Panc1 (cell line): Measurements from ENCODE around the gene SERPINA10. TPM values are rescaled to one million over a fixed set of nuclear protein-coding genes. Genes with fewer than 3 reads are reported as not detected.

Experiments used
- ATAC-seq: fragments of 200-7000 bp; cut with Tn5 transposase; 2 replicates; pipeline ENCODE4 v1.9.1; 2020; ENCODE audit warnings: mild to moderate bottlenecking, moderate library complexity
- BruUV-seq: library from RNA; stranded (reverse); fragments of 400-500 nt; replicated peaks from 2 replicates; lab custom pipeline; 2021; lab: Mats Ljungman, UMichigan
- CTCF ChIA-PET: fragments of 300-600 bp; sonication (Branson Sonifier 250); formaldehyde crosslinking; loops from one replicate; lab custom pipeline; 2022; ENCODE audit warnings: antibody characterized with exemption; lab: Charles Lee
- POLR2A ChIA-PET: fragments of 300-600 bp; sonication (Branson Sonifier 250); formaldehyde crosslinking; loops from one replicate; lab custom pipeline; 2022; ENCODE audit warnings: antibody characterized with exemption; lab: Charles Lee
- DNase-seq: peaks from one replicate; pipeline ENCODE4 v3.0.0-alpha.2; 2010; ENCODE audit warnings: low read depth, low spot score
- H3K27ac ChIP-seq: 2 replicates; pipeline ENCODE4 v1.5.1; 2011; ENCODE audit warnings: mild to moderate bottlenecking, low read length, inconsistent platforms
- H3K27me3 ChIP-seq: fragments of 200-500 bp; sonication (Bioruptor generic); 2 replicates; pipeline ENCODE4 v1.6.0; 2014; ENCODE audit warnings: low read length, inconsistent platforms; ENCODE audit not compliant: control insufficient read depth, insufficient read depth
- H3K36me3 ChIP-seq: fragments of 200-500 bp; sonication (Bioruptor generic); 2 replicates; pipeline ENCODE4 v1.5.1; 2014; ENCODE audit warnings: inconsistent platforms, mild to moderate bottlenecking, low read length, moderate library complexity; ENCODE audit not compliant: control insufficient read depth, insufficient read depth
- H3K4me1 ChIP-seq: 2 replicates; pipeline ENCODE4 v1.5.1; 2011; ENCODE audit warnings: inconsistent platforms, mild to moderate bottlenecking, low read length, moderate library complexity; ENCODE audit not compliant: control insufficient read depth, insufficient read depth
- H3K4me3 ChIP-seq, 2 experiments: 2 replicates each; pipeline ENCODE4 v1.5.1; 2011 to 2012; ENCODE audit warnings: low read depth in 2 of 2, low read length in 2 of 2, mild to moderate bottlenecking in 2 of 2, inconsistent platforms in 1 of 2, moderate library complexity in 1 of 2
- H3K9me3 ChIP-seq: fragments of 200-500 bp; sonication (Bioruptor generic); 2 replicates; pipeline ENCODE4 v1.5.1; 2014; ENCODE audit warnings: low read depth, mild to moderate bottlenecking, inconsistent platforms, low read length, moderate library complexity; ENCODE audit not compliant: control insufficient read depth, insufficient read depth
- CTCF ChIP-seq: fragments of 450-650 bp; IDR thresholded peaks from 2 replicates; pipeline ENCODE4 v1.5.1; 2017; ENCODE audit warnings: mild to moderate bottlenecking
- POLR2AphosphoS5 ChIP-seq: IDR thresholded peaks from 2 replicates; pipeline ENCODE4 v1.6.1; 2012; ENCODE audit warnings: mild to moderate bottlenecking, low read depth, low read length, moderate library complexity
- SIN3A ChIP-seq: IDR thresholded peaks from 2 replicates; pipeline ENCODE4 v1.6.1; 2012; ENCODE audit warnings: low read depth, mild to moderate bottlenecking, low read length, moderate library complexity, borderline replicate concordance; ENCODE audit not compliant: insufficient read depth
- TCF7L2 ChIP-seq: IDR thresholded peaks from 2 replicates; pipeline ENCODE4 v1.6.1; 2011; ENCODE audit warnings: mild to moderate bottlenecking, low read depth, low read length, inconsistent platforms
- in situ Hi-C: cut with HindIII; loops from 2 replicates; pipeline ENCODE4 v1.10.0; 2016; ENCODE audit warnings: low sequenced_read_pairs, low pct_unique_long_range_greater_than_20kb
- intact Hi-C: fragments of 100-400 bp; cut with micrococcal nuclease; formaldehyde crosslinking; loops from one replicate; pipeline ENCODE4 v1.10.0; 2022; ENCODE audit not compliant: unreplicated experiment
- total RNA-seq: library from RNA; stranded (reverse); gene quantifications from one replicate; pipeline ENCODE4 v1.2.1, GENCODE V29; 2021; ENCODE audit not compliant: unreplicated experiment
- TF ChIP-seq, protein P1 (sequence below), 2 experiments: IDR thresholded peaks; 2 replicates each; pipeline ENCODE4 v1.6.1; 2011 to 2012; ENCODE audit warnings: low read depth in 2 of 2, control low read depth in 1 of 2, low read length in 1 of 2, mild to moderate bottlenecking in 1 of 2, moderate library complexity in 1 of 2; ENCODE audit not compliant: insufficient read depth in 1 of 2

SERPINA10 gene
- total RNA-seq, 1 experiment from 2014 or later = 0.03 TPM

DNA sequence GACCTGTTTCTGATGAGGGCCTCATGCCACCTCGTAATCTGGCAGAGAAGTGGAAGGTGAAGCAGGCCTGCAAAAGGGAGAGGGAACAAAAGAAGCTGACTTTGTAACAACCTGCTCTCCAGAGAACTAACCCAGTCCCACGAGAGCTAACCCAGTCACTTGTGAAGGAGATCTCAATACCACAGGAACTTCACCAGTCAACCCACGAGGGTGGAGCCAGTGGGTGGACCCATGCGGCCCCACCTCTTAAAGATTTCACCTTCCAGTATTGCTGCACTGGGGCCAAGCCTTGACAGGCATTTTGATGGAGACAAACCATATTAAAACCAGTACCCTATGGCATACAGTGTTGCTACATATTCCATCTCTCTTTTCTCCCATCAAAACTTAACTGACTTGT is 55.1 kb downstream of the SERPINA10 start:
- no peaks in the 10 kb centered on the region for H3K27me3 ChIP-seq
- CTCF ChIA-PET = no interaction called here
- no peak overlapping the region for H3K4me3 ChIP-seq
- H3K9me3 ChIP-seq = no peaks in the 10 kb centered on the region
- in situ Hi-C loops = no loop called here
- H3K27ac ChIP-seq = no peak overlapping the region
- BruUV-seq = no TSS peak
- DNase-seq = no peak
- POLR2A ChIA-PET = no interaction called here
- intact Hi-C loops = no loop called here
- TF ChIP-seq, protein P1, sequence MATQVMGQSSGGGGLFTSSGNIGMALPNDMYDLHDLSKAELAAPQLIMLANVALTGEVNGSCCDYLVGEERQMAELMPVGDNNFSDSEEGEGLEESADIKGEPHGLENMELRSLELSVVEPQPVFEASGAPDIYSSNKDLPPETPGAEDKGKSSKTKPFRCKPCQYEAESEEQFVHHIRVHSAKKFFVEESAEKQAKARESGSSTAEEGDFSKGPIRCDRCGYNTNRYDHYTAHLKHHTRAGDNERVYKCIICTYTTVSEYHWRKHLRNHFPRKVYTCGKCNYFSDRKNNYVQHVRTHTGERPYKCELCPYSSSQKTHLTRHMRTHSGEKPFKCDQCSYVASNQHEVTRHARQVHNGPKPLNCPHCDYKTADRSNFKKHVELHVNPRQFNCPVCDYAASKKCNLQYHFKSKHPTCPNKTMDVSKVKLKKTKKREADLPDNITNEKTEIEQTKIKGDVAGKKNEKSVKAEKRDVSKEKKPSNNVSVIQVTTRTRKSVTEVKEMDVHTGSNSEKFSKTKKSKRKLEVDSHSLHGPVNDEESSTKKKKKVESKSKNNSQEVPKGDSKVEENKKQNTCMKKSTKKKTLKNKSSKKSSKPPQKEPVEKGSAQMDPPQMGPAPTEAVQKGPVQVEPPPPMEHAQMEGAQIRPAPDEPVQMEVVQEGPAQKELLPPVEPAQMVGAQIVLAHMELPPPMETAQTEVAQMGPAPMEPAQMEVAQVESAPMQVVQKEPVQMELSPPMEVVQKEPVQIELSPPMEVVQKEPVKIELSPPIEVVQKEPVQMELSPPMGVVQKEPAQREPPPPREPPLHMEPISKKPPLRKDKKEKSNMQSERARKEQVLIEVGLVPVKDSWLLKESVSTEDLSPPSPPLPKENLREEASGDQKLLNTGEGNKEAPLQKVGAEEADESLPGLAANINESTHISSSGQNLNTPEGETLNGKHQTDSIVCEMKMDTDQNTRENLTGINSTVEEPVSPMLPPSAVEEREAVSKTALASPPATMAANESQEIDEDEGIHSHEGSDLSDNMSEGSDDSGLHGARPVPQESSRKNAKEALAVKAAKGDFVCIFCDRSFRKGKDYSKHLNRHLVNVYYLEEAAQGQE (IDR thresholded peaks at IDR 0.05; ENCODE audit: insufficient read depth in 1 of 2, low read depth in 2 of 2, low read length in 1 of 2) = no peak
- no peak for TF ChIP-seq POLR2AphosphoS5
- no peak for TF ChIP-seq TCF7L2
- no peak for TF ChIP-seq SIN3A
- TF ChIP-seq CTCF = no peak
- ATAC-seq = no peak
- no peaks in the 10 kb centered on the region for H3K36me3 ChIP-seq
- no peaks in the 10 kb centered on the region for H3K4me1 ChIP-seq

- ChIA-PET CTCF (no interaction called here), POLR2A (no interaction called here)
- Histone ChIP-seq H3K27ac (no peak overlapping the region), H3K27me3 (no peaks in the 10 kb centered on the region), H3K4me1 (no peaks in the 10 kb centered on the region), H3K9me3 (no peaks in the 10 kb centered on the region), H3K36me3 (no peaks in the 10 kb centered on the region), H3K4me3 (no peak overlapping the region)
- DNase-seq = no peak
- in situ Hi-C loops = no loop called here
- TF ChIP-seq POLR2AphosphoS5 (no peak), CTCF (no peak), TCF7L2 (no peak), SIN3A (no peak)
- TF ChIP-seq, protein P1 (IDR thresholded peaks at IDR 0.05; ENCODE audit: insufficient read depth in 1 of 2, low read depth in 2 of 2, low read length in 1 of 2) = no peak
- intact Hi-C loops = no loop called here
- ATAC-seq = no peak
- BruUV-seq = no TSS peak
Observed at GRCh38 chr14:94237046-94237445, 56.0 kb downstream of the SERPINA10 start.

Other genes starting within 250 kb of the SERPINA10 start
- 103 TPM for gene DDX24, start 212.1 kb downstream of the SERPINA10 start, total RNA-seq
- 19.6 TPM for gene IFI27L1, start 212.0 kb downstream of the SERPINA10 start, total RNA-seq
- gene IFI27, start 182.5 kb downstream of the SERPINA10 start, total RNA-seq = 2.3 TPM
- gene IFI27L2, start 163.7 kb downstream of the SERPINA10 start, total RNA-seq = 13.2 TPM
- gene PPP4R4, start 118.9 kb downstream of the SERPINA10 start, total RNA-seq = 1.1 TPM
- gene SERPINA6, start 30.1 kb upstream of the SERPINA10 start, total RNA-seq = not detected
- not detected for gene SERPINA2, start 73.4 kb upstream of the SERPINA10 start, total RNA-seq
- 4.9 TPM for gene SERPINA1, start 95.3 kb upstream of the SERPINA10 start, total RNA-seq
- gene SERPINA11, start 159.5 kb upstream of the SERPINA10 start, total RNA-seq = not detected
- gene SERPINA9, start 182.9 kb upstream of the SERPINA10 start, total RNA-seq = not detected
- not detected for gene SERPINA12, start 216.2 kb upstream of the SERPINA10 start, total RNA-seq